ENCODE data around the gene RPL19. TPM values are rescaled to one million over a fixed set of nuclear protein-coding genes. Genes with fewer than 3 reads are reported as not detected.

The RPL19 gene
- total RNA-seq, 1 donor from 2014 or later, result 3,324 TPM

DNA sequence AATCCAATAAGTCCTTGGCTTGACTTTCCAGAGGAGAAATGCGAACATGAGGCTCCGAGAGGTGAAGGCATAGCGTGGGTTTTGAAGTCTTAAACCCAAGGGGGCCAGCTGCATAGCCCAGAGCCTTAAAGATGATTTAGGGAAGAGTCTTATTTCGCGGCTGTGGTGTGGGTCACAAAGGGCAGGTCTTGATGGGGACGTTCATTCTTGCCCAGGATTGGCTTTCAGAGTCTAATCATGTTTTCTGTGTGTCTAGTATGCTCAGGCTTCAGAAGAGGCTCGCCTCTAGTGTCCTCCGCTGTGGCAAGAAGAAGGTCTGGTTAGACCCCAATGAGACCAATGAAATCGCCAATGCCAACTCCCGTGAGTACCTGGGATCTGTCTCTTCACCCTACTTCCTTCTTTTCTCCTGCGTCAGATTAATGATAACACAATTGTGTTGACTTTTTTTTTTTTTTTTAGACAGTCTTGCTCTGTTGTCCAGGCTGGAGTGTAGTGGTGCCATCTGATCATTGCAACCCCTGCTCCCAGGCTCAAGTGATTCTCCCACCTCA, 951 bp downstream of the RPL19 start:
- POLR2A ChIA-PET, result interaction anchor here (0.6 to 3.2 kb wide), 5 partner anchors 9 to 513 kb away, joined by 6 to 57 read pairs (median 18); no protein-coding TSS in a partner anchor
- Mint-ChIP-seq H3K4me1 (peaks cover 63% of the 10 kb centered on the region), H3K36me3 (ENCODE audit: low read depth) (peaks cover 56% of the 10 kb centered on the region), H3K4me3 (peak overlapping the region; percentile 99), H3K9me3 (no peaks in the 10 kb centered on the region), H3K27ac (peak overlapping the region; percentile 100), H3K27me3 (no peaks in the 10 kb centered on the region)
- ATAC-seq (ENCODE audit: low read depth) (no peak), DNase-seq (no peak)
- TF ChIP-seq, protein P1, sequence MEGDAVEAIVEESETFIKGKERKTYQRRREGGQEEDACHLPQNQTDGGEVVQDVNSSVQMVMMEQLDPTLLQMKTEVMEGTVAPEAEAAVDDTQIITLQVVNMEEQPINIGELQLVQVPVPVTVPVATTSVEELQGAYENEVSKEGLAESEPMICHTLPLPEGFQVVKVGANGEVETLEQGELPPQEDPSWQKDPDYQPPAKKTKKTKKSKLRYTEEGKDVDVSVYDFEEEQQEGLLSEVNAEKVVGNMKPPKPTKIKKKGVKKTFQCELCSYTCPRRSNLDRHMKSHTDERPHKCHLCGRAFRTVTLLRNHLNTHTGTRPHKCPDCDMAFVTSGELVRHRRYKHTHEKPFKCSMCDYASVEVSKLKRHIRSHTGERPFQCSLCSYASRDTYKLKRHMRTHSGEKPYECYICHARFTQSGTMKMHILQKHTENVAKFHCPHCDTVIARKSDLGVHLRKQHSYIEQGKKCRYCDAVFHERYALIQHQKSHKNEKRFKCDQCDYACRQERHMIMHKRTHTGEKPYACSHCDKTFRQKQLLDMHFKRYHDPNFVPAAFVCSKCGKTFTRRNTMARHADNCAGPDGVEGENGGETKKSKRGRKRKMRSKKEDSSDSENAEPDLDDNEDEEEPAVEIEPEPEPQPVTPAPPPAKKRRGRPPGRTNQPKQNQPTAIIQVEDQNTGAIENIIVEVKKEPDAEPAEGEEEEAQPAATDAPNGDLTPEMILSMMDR (IDR thresholded peaks at IDR 0.05), result no peak
- CTCF ChIA-PET, result interaction anchor here (1.8 kb wide), 1 partner anchor 43 kb away, joined by 8 read pairs; no protein-coding TSS in a partner anchor
- intact Hi-C loops (cut with micrococcal nuclease), result loop anchor here (1.0 to 10.0 kb wide), 6 partner anchors 8 to 449 kb away; partner anchors contain the start of genes FBXL20, PPP1R1B and PSMB3

DNA sequence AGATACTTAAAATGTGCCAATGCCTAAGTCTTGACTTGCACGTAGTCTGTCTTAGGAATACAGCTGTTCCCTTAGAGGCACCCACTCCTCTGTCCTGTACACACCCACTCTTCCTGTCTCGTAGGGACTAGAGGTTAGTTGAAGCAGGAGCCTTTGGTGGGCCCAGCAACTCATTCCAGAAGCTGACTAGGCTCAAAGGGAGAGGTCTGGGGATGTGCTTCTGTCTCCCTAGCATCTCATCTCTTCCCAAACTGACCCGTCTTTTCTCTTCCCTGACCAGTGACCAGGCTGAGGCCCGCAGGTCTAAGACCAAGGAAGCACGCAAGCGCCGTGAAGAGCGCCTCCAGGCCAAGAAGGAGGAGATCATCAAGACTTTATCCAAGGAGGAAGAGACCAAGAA, 4.2 kb downstream of the RPL19 start:
- POLR2A ChIA-PET, result interaction anchor here (0.6 to 4.1 kb wide), 2 partner anchors 41 to 397 kb away, joined by 10 to 59 read pairs; no protein-coding TSS in a partner anchor
- TF ChIP-seq, protein P1 (IDR thresholded peaks at IDR 0.05), result no peak
- peaks cover 56% of the 10 kb centered on the region for H3K36me3 Mint-ChIP-seq (ENCODE audit: low read depth)

GRCh38 chr17:39205112-39205526, 5.0 kb downstream of the RPL19 start:
- ChIA-PET CTCF (interaction anchor here (7.0 to 7.4 kb wide), 2 partner anchors 31 to 41 kb away, joined by 151 to 177 read pairs; no protein-coding TSS in a partner anchor), POLR2A (interaction anchor here (0.6 to 4.1 kb wide), 4 partner anchors 13 to 259 kb away, joined by 3 to 59 read pairs (median 5); partner anchors contain the start of gene CDK12)
- intact Hi-C loops (cut with micrococcal nuclease), result loop anchor here (10.0 kb wide), 1 partner anchor 420 kb away; the partner anchor contains the start of gene PPP1R1B
- Mint-ChIP-seq H3K4me1 (peaks cover 63% of the 10 kb centered on the region), H3K36me3 (ENCODE audit: low read depth) (peaks cover 51% of the 10 kb centered on the region), H3K9me3 (no peaks in the 10 kb centered on the region), H3K27ac (no peak overlapping the region), H3K4me3 (no peak overlapping the region), H3K27me3 (peaks cover under 1% of the 10 kb centered on the region)
- no peak for ATAC-seq (ENCODE audit: low read depth)
- no peak for DNase-seq
- TF ChIP-seq, protein P1 (IDR thresholded peaks at IDR 0.05), result no peak

More for the DNA sequence above, 4.2 kb downstream of the RPL19 start:
- Mint-ChIP-seq H3K4me1 (peaks cover 65% of the 10 kb centered on the region), H3K9me3 (no peaks in the 10 kb centered on the region), H3K4me3 (no peak overlapping the region), H3K27me3 (no peaks in the 10 kb centered on the region), H3K27ac (no peak overlapping the region)
- ATAC-seq (ENCODE audit: low read depth), result no peak
- CTCF ChIA-PET, result interaction anchor here (7.0 to 7.4 kb wide), 2 partner anchors 32 to 42 kb away, joined by 151 to 177 read pairs; no protein-coding TSS in a partner anchor
- no peak for DNase-seq
- intact Hi-C loops (cut with micrococcal nuclease), result loop anchor here (10.0 kb wide), 1 partner anchor 421 kb away; the partner anchor contains the start of gene PPP1R1B

DNA sequence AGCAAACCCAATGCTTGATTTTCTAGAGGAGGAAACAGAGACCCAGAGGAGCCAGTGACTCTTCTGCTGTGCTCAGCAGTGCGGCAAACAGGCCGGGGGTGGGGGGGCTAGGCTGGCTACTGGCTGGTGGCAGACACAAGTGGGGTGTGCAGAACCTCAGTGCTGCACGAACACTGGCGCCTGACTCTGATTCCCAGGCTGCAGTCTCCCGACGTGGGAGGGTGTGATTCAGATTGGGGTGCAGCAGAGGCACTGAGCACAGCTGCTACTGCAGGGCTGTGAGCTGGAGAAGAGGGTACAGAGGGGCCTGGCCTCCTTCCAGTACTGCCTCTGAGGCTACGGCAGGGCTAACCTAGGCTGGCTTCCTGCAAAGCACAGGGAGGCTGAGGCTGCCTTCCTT, 8.1 kb downstream of the RPL19 start:
- intact Hi-C loops (cut with micrococcal nuclease), result loop anchor here (2.0 to 10.0 kb wide), 2 partner anchors 17 to 417 kb away; partner anchors contain the start of genes PPP1R1B and STAC2
- DNase-seq (no peak), ATAC-seq (ENCODE audit: low read depth) (peak; percentile 15)
- Mint-ChIP-seq H3K9me3 (no peaks in the 10 kb centered on the region), H3K27me3 (peaks cover 8% of the 10 kb centered on the region), H3K36me3 (ENCODE audit: low read depth) (peaks cover 24% of the 10 kb centered on the region), H3K4me1 (peaks cover 45% of the 10 kb centered on the region), H3K27ac (no peak overlapping the region), H3K4me3 (no peak overlapping the region)
- ChIA-PET POLR2A (interaction anchor here (0.7 to 3.7 kb wide), 5 partner anchors 8 to 784 kb away, joined by 3 to 57 read pairs (median 4); partner anchors contain the start of gene RPL19), CTCF (interaction anchor here (0.9 to 7.4 kb wide), 4 partner anchors 28 to 414 kb away, joined by 3 to 177 read pairs (median 78); no protein-coding TSS in a partner anchor)
- TF ChIP-seq, protein P1 (IDR thresholded peaks at IDR 0.05), result no peak

Data from activated B cell treated with CpG ODN at 0.5 μM for 24 hours (primary cell).